Esophagus muscularis mucosa (tissue), 4 donors: ENCODE measurements around the gene HOXD13. TPM values are rescaled to one million over a fixed set of nuclear protein-coding genes. Genes with fewer than 3 reads are reported as not detected.

Experiments
- DNase-seq: peaks from one replicate; pipeline ENCODE4 v3.0.0-alpha.2; 2017; ENCODE audit errors: extremely low spot score
- H3K27ac ChIP-seq, 4 donors: fragments of 200-600 bp; sonication (generic); replicated peaks in 1 of 4; 1 replicate in 3 of 4; 2 replicates in 1 of 4; pipeline ENCODE4 v1.5.1; 2016 to 2019; ENCODE audit warnings: mild to moderate bottlenecking in 1 of 4
- H3K27me3 ChIP-seq, 4 donors: fragments of 200-600 bp; sonication (generic); one replicate each; pipeline versions ENCODE4 v1.5.1 to v1.6.0; 2016 to 2019
- H3K36me3 ChIP-seq, 4 donors: fragments of 200-600 bp; sonication (generic); one replicate each; pipeline ENCODE4 v1.5.1; 2016 to 2019
- H3K4me1 ChIP-seq, 4 donors: fragments of 200-600 bp; sonication (generic); one replicate each; pipeline ENCODE4 v1.5.1; 2016 to 2019
- H3K4me3 ChIP-seq, 4 donors: fragments of 200-600 bp; sonication (generic); 1 replicate in 2 of 4; 2 replicates in 2 of 4; pipeline ENCODE4 v1.5.1; 2016 to 2019; ENCODE audit warnings: mild to moderate bottlenecking in 4 of 4, moderate library complexity in 1 of 4
- H3K9me3 ChIP-seq, 4 donors: fragments of 200-600 bp; sonication (generic); 1 replicate in 3 of 4; 2 replicates in 1 of 4; pipeline ENCODE4 v1.5.1; 2016 to 2019
- CTCF ChIP-seq, 3 experiments: fragments of 200-600 bp in 2 of 3; fragments of 450-650 bp in 1 of 3; sonication (generic) in 2 of 3; IDR thresholded peaks; one replicate each; pipeline ENCODE4 v1.5.1; 2017 to 2019; ENCODE audit warnings: antibody characterized with exemption in 3 of 3, mild to moderate bottlenecking in 2 of 3, moderate library complexity in 1 of 3
- EP300 ChIP-seq: sonication (generic); formaldehyde crosslinking; IDR thresholded peaks from one replicate; pipeline ENCODE4 v1.6.1; 2017; ENCODE audit warnings: antibody characterized with exemption
- POLR2A ChIP-seq: fragments of 450-650 bp; IDR thresholded peaks from one replicate; pipeline ENCODE4 v1.6.1; 2017; ENCODE audit warnings: antibody characterized with exemption, moderate library complexity, mild to moderate bottlenecking, low read depth
- POLR2AphosphoS5 ChIP-seq, 2 donors: sonication (generic); formaldehyde crosslinking; IDR thresholded peaks; one replicate each; pipeline ENCODE4 v1.6.1; 2017; ENCODE audit warnings: antibody characterized with exemption in 2 of 2
- WGBS: methylation state at CpG from one replicate; pipeline ENCODE4 v1.1.5; 2018; 5-methylcytosine and 5-hydroxymethylcytosine counted together
- intact Hi-C: fragments of 100-400 bp; cut with DNase I; formaldehyde crosslinking; loops from one replicate; pipeline ENCODE4 v1.15.1; 2023
- total RNA-seq, 4 donors: library from RNA; depleted of rRNA; stranded (reverse); fragments of >200 nt; gene quantifications; one replicate each; pipeline versions ENCODE4 v1.1.0 to v1.2.1, GENCODE V29; 2016

The HOXD13 gene
- total RNA-seq, 4 donors from 2014 or later = not detected

- Histone ChIP-seq H3K27me3 (peaks cover 5 to 100% (median 91%) of the 10 kb centered on the region in 4 donors), H3K27ac (no peak overlapping the region), H3K4me1 (peaks cover 20 to 57% (median 48%) of the 10 kb centered on the region in 4 donors), H3K4me3 (no peak overlapping the region), H3K9me3 (peaks cover 0 to 3% (median 0%) of the 10 kb centered on the region in 4 donors), H3K36me3 (no peaks in the 10 kb centered on the region)
- peak in 2 of 3 experiments; percentile 18 to 32 for TF ChIP-seq CTCF (IDR thresholded peaks at IDR 0.05)
- TF ChIP-seq EP300 = no peak
- intact Hi-C loops = loop anchor here (10.0 kb wide), 1 partner anchor 1751 kb away; the partner anchor contains the start of gene SP9
- 5% methylated on average over 34 of the region's 46 CpGs for WGBS
- DNase-seq = no peak
Observed at GRCh38 chr2:176085861-176086771, 6.4 kb upstream of the HOXD13 start.

GRCh38 chr2:176087330-176088047 is 5.0 kb upstream of the HOXD13 start:
- intact Hi-C loops = loop anchor here (10.0 kb wide), 1 partner anchor 1753 kb away; the partner anchor contains the start of gene SP9
- no peak for DNase-seq
- Histone ChIP-seq H3K27me3 (peaks cover 5 to 100% (median 90%) of the 10 kb centered on the region in 4 donors), H3K27ac (no peak overlapping the region), H3K36me3 (no peaks in the 10 kb centered on the region), H3K4me1 (peaks cover 20 to 54% (median 52%) of the 10 kb centered on the region in 4 donors), H3K9me3 (no peaks in the 10 kb centered on the region), H3K4me3 (peak overlapping the region in 3 of 4 donors; percentile 32 to 52 (median 37))
- 34% methylated on average over 28 of the region's 29 CpGs for WGBS
- TF ChIP-seq POLR2A (no peak), POLR2AphosphoS5 (IDR thresholded peaks at IDR 0.05) (no peak), EP300 (no peak), CTCF (IDR thresholded peaks at IDR 0.05) (no peak)

- no peak for DNase-seq
- no peaks in the 10 kb centered on the region for H3K36me3 ChIP-seq
- peaks cover 8 to 100% (median 89%) of the 10 kb centered on the region in 4 donors for H3K27me3 ChIP-seq
- H3K4me1 ChIP-seq = peaks cover 19 to 55% (median 53%) of the 10 kb centered on the region in 4 donors
- TF ChIP-seq CTCF (IDR thresholded peaks at IDR 0.05) (peak; percentile 56 to 84 (median 60)), EP300 (no peak), POLR2AphosphoS5 (IDR thresholded peaks at IDR 0.05) (peak in 1 of 2 donors; percentile 15)
- H3K4me3 ChIP-seq = peak overlapping the region; percentile 24 to 52 (median 34)
- WGBS = 5% methylated on average over 28 of the region's 49 CpGs
- H3K27ac ChIP-seq = no peak overlapping the region
- intact Hi-C loops = loop anchor here (10.0 kb wide), 1 partner anchor 1753 kb away; the partner anchor contains the start of gene SP9
- no peaks in the 10 kb centered on the region for H3K9me3 ChIP-seq
Observed at GRCh38 chr2:176088048-176088936, 4.2 kb upstream of the HOXD13 start.
